ENCODE data around the gene RNF220.

Gene RNF220

GRCh38 chr1:44375547-44375946, 29.5 kb upstream of the RNF220 start:
- Histone ChIP-seq H3K4me3 (ENCODE audit: low read length) (no peak overlapping the region), H3K36me3 (ENCODE audit: control insufficient read depth, insufficient read depth, low read length) (no peaks in the 10 kb centered on the region), H3K27me3 (ENCODE audit: control insufficient read depth, insufficient read depth, low read length) (no peaks in the 10 kb centered on the region), H3K4me1 (ENCODE audit: control insufficient read depth, insufficient read depth, low read length) (no peaks in the 10 kb centered on the region), H3K9me3 (ENCODE audit: control insufficient read depth, insufficient read depth, low read length) (no peaks in the 10 kb centered on the region), H3K27ac (ENCODE audit: low read length) (no peak overlapping the region)
- WGBS (ENCODE audit: insufficient coverage, insufficient read length): no CpG with 5 or more reads among the region's 6 CpGs
- no peak for DNase-seq (ENCODE audit: low read depth, low spot score)

DNA sequence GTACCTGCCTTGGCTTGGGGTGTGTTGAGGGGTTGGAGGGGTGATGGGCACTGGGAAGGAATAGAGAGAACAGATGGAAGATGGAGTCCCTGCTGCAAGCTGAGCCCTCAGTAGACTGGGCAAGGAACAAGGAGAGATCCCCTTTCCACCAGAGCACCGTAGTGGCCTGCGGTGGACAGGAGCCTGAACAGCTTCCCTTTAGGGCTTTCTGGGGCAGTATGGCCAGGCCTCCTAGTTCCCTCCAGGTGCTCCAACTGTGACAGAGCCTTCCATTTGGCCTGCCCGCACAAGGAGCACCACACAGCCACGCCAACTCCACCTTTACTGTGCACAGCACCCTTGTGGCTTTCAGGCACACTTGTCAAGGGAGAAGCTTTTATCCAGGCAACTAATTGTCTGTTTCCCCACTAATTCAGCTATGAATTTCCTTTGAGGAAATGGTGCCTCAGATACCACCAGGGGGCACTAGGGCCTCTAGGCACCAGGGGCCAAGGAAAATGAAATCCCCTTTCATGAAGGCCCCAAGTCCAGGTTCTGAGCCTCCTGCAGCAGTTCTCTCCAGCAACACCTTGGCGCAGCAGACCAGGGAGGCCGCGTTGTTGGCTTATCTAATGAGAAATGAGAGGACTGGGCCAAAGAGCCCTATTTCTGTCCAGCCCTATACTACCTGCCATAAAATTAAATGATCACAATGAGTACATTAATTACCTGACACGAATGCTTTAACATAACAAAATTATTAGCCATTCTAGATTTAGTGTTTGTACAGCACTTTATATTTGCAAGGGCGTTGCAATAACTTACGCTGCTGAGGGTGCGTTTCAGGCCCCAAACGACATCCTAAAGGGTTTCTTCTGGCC, 26.9 kb upstream of the RNF220 start:
- no peaks in the 10 kb centered on the region for H3K27me3 ChIP-seq (ENCODE audit: control insufficient read depth, insufficient read depth, low read length)
- no peaks in the 10 kb centered on the region for H3K4me1 ChIP-seq (ENCODE audit: control insufficient read depth, insufficient read depth, low read length)
- no peak overlapping the region for H3K4me3 ChIP-seq (ENCODE audit: low read length)
- no peak overlapping the region for H3K27ac ChIP-seq (ENCODE audit: low read length)
- no peaks in the 10 kb centered on the region for H3K36me3 ChIP-seq (ENCODE audit: control insufficient read depth, insufficient read depth, low read length)
- H3K9me3 ChIP-seq (ENCODE audit: control insufficient read depth, insufficient read depth, low read length): no peaks in the 10 kb centered on the region
- peak; percentile 61 for DNase-seq (ENCODE audit: low read depth, low spot score)
- WGBS (ENCODE audit: insufficient coverage, insufficient read length): no CpG with 5 or more reads among the region's 12 CpGs

DNA sequence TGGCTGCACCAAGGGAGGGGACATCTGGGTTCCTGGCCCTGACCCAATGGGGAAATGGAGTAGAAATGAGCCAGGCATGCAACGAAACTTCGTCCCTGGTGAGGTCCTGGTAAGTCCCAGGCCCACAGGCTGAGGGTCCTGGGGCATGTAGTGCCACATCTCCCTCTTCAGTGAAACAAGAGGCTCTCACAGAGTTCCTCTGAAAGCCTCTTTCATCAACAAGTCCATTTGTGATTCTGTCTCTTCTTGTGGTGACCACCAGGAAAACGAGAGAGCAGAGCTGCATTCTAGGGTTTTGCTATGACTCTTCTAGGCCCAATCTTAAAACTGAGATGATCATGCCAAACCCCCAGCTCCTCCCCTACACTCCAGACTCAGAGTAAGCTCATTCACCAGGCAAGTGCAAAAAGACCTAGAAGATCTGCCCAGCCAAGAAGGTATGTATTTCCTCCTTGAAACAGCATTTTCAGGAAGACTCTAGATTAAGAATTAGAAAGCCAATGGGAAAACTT, 24.3 kb upstream of the RNF220 start:
- WGBS (ENCODE audit: insufficient coverage, insufficient read length): no CpG with 5 or more reads among the region's 3 CpGs
- Histone ChIP-seq H3K9me3 (ENCODE audit: control insufficient read depth, insufficient read depth, low read length) (no peaks in the 10 kb centered on the region), H3K36me3 (ENCODE audit: control insufficient read depth, insufficient read depth, low read length) (no peaks in the 10 kb centered on the region), H3K4me3 (ENCODE audit: low read length) (no peak overlapping the region), H3K27me3 (ENCODE audit: control insufficient read depth, insufficient read depth, low read length) (no peaks in the 10 kb centered on the region), H3K4me1 (ENCODE audit: control insufficient read depth, insufficient read depth, low read length) (no peaks in the 10 kb centered on the region), H3K27ac (ENCODE audit: low read length) (no peak overlapping the region)
- DNase-seq (ENCODE audit: low read depth, low spot score): no peak

DNA sequence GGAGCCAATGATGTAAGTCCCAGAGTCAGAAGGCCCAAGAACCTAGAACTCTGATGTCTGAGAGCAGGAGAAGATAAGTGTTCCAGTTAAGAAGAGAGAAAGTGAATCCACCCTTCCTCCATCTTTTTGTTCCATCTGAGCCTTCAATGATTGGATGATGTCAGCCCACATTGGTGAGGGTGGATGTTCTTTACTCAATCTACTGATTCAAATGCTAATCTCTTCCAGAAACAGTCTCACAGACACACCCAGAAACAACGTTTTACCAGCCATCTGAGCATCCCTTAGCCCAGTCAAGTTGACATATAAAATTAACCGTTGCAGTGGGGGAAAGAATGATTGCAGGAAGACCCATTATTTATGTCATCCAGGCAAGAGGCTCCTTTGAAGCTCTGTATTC, 16.5 kb upstream of the RNF220 start:
- Histone ChIP-seq H3K4me3 (ENCODE audit: low read length) (no peak overlapping the region), H3K9me3 (ENCODE audit: control insufficient read depth, insufficient read depth, low read length) (no peaks in the 10 kb centered on the region), H3K36me3 (ENCODE audit: control insufficient read depth, insufficient read depth, low read length) (no peaks in the 10 kb centered on the region), H3K27ac (ENCODE audit: low read length) (no peak overlapping the region), H3K4me1 (ENCODE audit: control insufficient read depth, insufficient read depth, low read length) (no peaks in the 10 kb centered on the region), H3K27me3 (ENCODE audit: control insufficient read depth, insufficient read depth, low read length) (no peaks in the 10 kb centered on the region)
- no peak for DNase-seq (ENCODE audit: low read depth, low spot score)
- WGBS (ENCODE audit: insufficient coverage, insufficient read length): no CpG with 5 or more reads among the region's 2 CpGs

- Histone ChIP-seq H3K27ac (ENCODE audit: low read length) (no peak overlapping the region), H3K27me3 (ENCODE audit: control insufficient read depth, insufficient read depth, low read length) (no peaks in the 10 kb centered on the region)
- whole genome bisulfite sequencing (ENCODE audit: insufficient coverage, insufficient read length): no CpG with 5 or more reads among the region's 1 CpG
Measured at GRCh38 chr1:44389437-44389836, 15.6 kb upstream of the RNF220 start.

GRCh38 chr1:44390277-44390676, 14.8 kb upstream of the RNF220 start:
- Histone ChIP-seq H3K4me1 (ENCODE audit: control insufficient read depth, insufficient read depth, low read length) (no peaks in the 10 kb centered on the region), H3K9me3 (ENCODE audit: control insufficient read depth, insufficient read depth, low read length) (no peaks in the 10 kb centered on the region), H3K36me3 (ENCODE audit: control insufficient read depth, insufficient read depth, low read length) (no peaks in the 10 kb centered on the region), H3K27ac (ENCODE audit: low read length) (no peak overlapping the region), H3K4me3 (ENCODE audit: low read length) (no peak overlapping the region), H3K27me3 (ENCODE audit: control insufficient read depth, insufficient read depth, low read length) (no peaks in the 10 kb centered on the region)
- DNase-seq (ENCODE audit: low read depth, low spot score): no peak
- WGBS (ENCODE audit: insufficient coverage, insufficient read length): no CpG with 5 or more reads among the region's 1 CpG

More at GRCh38 chr1:44389437-44389836, 15.6 kb upstream of the RNF220 start:
- H3K4me3 ChIP-seq (ENCODE audit: low read length): no peak overlapping the region
- DNase-seq (ENCODE audit: low read depth, low spot score): no peak
- no peaks in the 10 kb centered on the region for H3K9me3 ChIP-seq (ENCODE audit: control insufficient read depth, insufficient read depth, low read length)
- H3K4me1 ChIP-seq (ENCODE audit: control insufficient read depth, insufficient read depth, low read length): no peaks in the 10 kb centered on the region
- H3K36me3 ChIP-seq (ENCODE audit: control insufficient read depth, insufficient read depth, low read length): no peaks in the 10 kb centered on the region

- Histone ChIP-seq H3K4me1 (ENCODE audit: control insufficient read depth, insufficient read depth, low read length) (no peaks in the 10 kb centered on the region), H3K27me3 (ENCODE audit: control insufficient read depth, insufficient read depth, low read length) (no peaks in the 10 kb centered on the region), H3K9me3 (ENCODE audit: control insufficient read depth, insufficient read depth, low read length) (no peaks in the 10 kb centered on the region), H3K4me3 (ENCODE audit: low read length) (no peak overlapping the region), H3K27ac (ENCODE audit: low read length) (no peak overlapping the region), H3K36me3 (ENCODE audit: control insufficient read depth, insufficient read depth, low read length) (no peaks in the 10 kb centered on the region)
- DNase-seq (ENCODE audit: low read depth, low spot score): no peak
- WGBS (ENCODE audit: insufficient coverage, insufficient read length): no CpG with 5 or more reads among the region's 12 CpGs
Measured at GRCh38 chr1:44401256-44402228, 3.5 kb upstream of the RNF220 start.

DNA sequence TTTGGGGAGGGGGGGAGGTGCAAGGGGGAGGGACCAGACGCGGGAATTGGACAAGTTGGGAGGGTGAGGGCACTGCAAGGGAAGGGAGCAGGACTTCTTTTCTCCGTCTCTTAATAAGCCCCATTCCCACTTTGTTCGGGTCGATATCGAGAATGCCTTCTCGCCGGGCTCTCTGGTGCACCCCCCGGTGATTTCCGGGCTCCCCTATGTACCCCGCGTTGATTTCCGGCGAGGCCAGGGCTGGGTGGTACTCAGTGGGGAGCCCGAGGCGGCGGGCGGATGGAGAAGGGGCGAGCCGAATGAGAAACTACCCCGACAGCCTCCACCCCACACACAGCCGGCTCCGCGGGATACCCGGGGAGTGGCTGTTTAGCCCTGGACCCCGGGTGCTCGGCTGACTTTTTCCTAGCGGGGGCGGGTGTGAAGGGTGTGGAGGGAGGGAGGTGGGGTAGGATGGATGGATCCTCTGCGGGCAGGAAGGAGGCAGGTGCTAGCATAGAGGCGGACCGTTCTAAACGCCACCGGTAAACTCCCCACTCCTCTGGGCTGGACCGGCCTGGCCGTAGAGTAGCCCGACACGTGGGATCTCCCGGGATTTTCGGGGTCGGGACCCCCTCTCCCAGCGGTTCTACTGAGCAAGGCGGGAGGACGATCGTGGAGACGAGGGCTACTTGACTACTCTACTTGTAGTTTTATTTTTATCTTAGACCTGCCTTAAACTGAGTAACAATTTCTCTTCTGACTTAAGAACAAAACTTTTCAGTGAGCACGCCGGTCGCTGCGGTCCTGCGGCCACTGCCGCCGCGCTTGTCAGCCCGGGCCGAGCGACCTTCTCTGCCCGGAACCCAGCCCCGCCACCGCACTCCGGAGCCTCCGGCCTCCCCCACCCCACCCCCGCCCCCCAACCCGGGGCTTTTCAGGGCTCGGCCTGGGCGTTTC, 1.0 kb downstream of the RNF220 start:
- Histone ChIP-seq H3K27ac (ENCODE audit: low read length) (no peak overlapping the region), H3K4me1 (ENCODE audit: control insufficient read depth, insufficient read depth, low read length) (no peaks in the 10 kb centered on the region), H3K27me3 (ENCODE audit: control insufficient read depth, insufficient read depth, low read length) (peaks cover 21% of the 10 kb centered on the region; the same call in 1 of the 2 replicates), H3K9me3 (ENCODE audit: control insufficient read depth, insufficient read depth, low read length) (no peaks in the 10 kb centered on the region), H3K36me3 (ENCODE audit: control insufficient read depth, insufficient read depth, low read length) (no peaks in the 10 kb centered on the region), H3K4me3 (ENCODE audit: low read length) (peak overlapping the region; percentile 65; the same call in 1 of the 2 replicates)
- no CpG with 5 or more reads among the region's 66 CpGs for WGBS (ENCODE audit: insufficient coverage, insufficient read length)
- DNase-seq (ENCODE audit: low read depth, low spot score): no peak

DNA sequence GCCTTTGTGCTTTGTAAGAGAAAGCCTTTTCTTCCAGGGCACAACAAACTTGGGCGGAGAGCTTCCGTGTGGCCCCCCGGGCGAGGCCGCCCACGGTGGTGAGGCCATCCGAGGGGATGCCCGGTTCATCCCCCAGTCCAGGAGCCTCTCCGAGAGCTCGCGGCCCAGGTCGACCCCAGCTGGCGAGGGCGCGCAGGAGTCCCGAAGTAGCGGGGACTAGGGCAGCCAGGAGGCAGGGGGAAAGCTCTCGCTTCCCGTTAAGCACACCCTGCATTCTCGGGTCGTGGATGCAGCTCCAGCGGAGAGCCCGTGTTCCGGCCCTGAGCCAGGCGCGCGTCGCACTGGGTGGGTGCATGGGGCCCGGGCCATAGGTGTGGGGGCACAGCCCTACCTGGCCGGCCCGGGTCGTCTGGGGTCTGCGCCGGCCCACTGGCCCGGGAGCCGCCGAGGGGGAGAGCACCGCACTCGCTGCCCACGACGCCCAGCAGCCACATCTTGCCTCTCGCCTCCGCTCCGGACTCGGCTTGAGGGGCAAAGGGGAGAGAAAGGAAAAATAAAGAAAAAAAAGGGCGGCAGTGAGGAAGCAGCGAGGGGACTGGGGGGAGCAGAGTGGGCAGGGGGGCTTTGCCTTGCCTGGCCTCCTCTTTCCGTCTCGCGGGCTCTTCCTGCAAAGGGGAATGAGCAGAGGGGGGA, 1.8 kb downstream of the RNF220 start:
- no peaks in the 10 kb centered on the region for H3K9me3 ChIP-seq (ENCODE audit: control insufficient read depth, insufficient read depth, low read length)
- WGBS (ENCODE audit: insufficient coverage, insufficient read length): no CpG with 5 or more reads among the region's 50 CpGs
- peak overlapping the region; percentile 65; the same call in 1 of the 2 replicates for H3K4me3 ChIP-seq (ENCODE audit: low read length)
- no peak overlapping the region for H3K27ac ChIP-seq (ENCODE audit: low read length)
- DNase-seq (ENCODE audit: low read depth, low spot score): no peak
- no peaks in the 10 kb centered on the region for H3K4me1 ChIP-seq (ENCODE audit: control insufficient read depth, insufficient read depth, low read length)
- H3K36me3 ChIP-seq (ENCODE audit: control insufficient read depth, insufficient read depth, low read length): no peaks in the 10 kb centered on the region
- H3K27me3 ChIP-seq (ENCODE audit: control insufficient read depth, insufficient read depth, low read length): peaks cover 21% of the 10 kb centered on the region; the same call in 1 of the 2 replicates
